Right lung (tissue), 5 donors: ENCODE results near the gene R3HDM2. TPM values are rescaled to one million over a fixed set of nuclear protein-coding genes. Genes with fewer than 3 reads are reported as not detected.
A peak's percentile ranks its signal among the peaks of the same experiment; 100 is the strongest.

ENCODE experiments used
- DNase-seq, 2 donors: peaks; one replicate each; pipeline ENCODE4 v3.0.0-alpha.2; 2013
- polyA plus RNA-seq, 5 donors: library from polyadenylated mRNA; unstranded; fragments of 120-200 nt; gene quantifications; one replicate each; pipeline versions ENCODE4 v1.2.1 to v1.2.3, GENCODE V29; 2013; ENCODE audit warnings: inconsistent platforms in 1 of 5, low replicate concordance in 1 of 5; ENCODE audit not compliant: insufficient read length in 5 of 5, insufficient read depth in 1 of 5

R3HDM2 gene
- polyA plus RNA-seq, 5 donors: 60.9 to 89.4 (median 80.8) TPM

DNA sequence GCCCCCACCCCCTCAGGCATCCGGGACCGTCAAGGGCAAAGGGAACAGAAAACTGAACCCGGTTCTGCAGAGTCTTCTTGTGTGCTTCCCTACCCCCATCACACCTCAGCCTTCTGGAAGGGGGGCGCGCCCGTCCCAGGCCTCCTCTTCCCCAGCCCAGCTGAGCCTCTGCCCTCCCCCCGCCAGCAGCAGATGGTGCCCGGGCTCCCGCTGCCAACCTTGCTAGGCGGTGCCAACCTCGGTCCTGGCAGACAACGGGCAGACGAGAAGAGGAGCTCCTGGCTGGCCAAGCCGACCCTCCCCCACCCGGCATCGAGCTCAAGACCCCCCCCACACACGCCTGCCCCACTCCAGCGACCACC, 188.5 kb downstream of the R3HDM2 start:
- DNase-seq: no peak

DNA sequence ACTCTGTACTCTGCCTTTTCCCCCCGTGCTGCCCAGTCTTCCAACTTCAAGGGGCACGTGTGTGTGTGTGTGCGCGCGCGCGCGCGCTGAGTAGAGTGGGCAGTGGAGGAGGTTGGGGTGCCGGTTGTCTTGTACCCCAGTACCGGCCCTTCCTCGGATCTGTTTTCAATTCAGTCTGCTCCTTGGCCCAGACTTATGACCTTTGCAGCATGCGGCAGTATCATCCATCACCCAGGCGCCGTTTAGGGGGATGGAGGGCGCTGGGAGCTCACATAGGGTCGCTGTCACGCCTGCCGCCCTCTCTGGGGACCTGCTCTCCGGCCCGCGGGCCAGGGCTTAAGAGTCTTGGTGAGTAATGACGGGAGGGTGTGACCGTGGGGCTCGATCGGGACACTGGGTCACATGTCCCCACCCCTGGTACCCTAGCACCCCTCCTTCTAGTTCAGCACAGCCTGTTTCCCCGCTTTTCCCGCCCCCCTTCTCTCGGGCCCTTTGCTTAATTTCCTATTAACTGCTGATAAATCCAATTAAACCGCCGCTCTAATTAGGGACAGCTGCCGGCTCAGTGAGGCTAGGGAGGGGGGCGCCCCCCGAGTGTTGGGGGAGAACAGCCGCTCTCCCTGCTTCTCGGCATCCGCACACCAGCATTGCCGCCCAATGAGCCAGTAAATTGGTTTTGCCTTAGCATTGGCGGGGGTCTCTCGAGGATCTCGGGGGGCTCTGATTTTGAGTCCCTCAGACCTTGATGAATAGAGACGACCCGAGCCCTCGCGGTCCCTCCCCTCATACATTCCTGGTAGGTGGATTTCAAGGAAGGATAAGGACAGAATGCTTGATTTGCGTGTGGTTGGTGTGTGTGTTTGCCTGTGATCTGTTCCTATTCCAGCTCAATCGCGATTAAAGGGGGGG, 189.2 kb downstream of the R3HDM2 start:
- no peak for DNase-seq

DNA sequence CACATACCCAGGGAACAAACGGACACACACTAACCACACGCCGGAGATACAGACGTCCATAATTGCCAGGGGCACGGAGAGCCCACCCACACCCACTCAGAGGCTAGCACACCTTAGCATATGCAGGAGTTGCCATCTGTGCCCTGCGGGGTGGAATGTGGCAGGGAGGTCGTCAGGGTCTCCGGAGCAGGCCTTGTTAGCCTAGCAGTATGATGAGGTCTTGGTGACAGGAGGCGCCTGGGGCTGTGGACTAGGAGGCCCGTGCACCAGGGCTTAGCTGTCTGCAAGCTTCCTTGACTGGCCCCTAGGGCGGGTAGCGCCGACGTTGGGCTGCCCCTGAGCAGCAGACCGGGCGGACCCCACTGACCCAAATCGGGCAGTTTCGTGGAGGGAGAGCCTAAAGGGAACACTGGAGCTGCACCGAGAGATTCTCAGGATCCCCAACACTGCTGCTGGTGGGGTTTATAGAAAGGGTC, 189.9 kb downstream of the R3HDM2 start:
- no peak for DNase-seq

DNA sequence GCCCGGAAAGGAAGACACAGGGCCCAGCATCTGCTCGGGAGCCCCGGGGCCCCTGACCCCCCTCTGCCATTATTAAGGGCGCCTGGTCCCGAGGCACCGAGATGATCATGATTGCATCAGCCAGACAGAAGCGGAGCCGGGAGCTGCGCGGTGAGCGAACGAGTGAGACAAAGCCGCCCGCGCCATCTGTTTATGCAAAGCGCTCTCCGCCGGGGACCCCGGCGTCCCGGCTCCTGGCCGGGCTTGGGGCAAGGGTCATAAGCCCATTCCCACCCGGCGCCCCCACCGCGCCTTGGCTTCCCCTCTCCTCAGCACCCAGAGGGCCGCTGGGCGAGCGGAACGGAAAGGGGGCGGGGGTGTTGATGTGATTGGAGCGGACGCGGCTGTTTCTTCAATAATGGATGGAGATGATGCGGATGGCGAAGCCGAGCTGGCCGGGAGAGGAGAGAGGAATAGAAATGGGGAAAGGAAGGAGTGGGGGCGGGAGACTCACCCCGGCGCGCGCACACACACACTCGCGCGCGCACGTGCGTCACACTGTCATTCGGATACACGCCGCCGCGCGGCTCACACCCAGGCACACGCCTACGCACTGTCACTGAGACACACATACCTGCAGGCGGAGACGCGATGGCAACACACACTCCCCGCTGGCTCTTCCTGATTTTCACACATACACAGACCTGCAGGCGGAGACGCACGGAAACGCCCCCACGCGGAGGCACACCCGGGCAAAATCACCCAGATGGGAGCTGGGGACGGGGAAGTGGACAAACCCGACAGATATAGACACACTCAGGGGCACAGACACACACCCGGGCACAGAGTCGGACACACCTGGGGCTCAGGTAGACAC, 190.5 kb downstream of the R3HDM2 start:
- DNase-seq: no peak

DNA sequence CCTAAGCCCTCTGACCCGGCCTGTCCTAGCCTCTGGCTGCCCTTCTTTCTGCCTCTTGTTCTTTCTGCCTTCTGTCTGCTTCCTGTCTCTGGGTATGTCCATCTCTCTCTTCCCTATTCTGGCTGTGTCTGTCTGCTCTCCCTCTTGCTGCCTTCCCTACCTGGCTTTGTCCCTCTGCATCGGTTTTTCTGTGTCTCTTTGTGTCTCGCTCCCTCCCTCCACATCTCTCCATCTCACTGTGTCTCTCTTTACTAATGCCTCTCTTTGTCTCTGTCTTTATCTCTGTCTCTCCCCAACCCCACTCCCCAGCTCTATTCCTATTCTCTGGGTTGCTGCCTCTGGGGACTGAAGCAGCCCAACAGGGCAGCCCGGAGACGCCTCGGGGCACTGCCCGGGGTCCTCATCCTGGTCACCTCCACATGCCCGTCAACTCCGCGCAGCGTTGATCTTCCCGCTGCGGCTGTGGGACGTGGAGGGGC, 191.2 kb downstream of the R3HDM2 start:
- DNase-seq: no peak

DNA sequence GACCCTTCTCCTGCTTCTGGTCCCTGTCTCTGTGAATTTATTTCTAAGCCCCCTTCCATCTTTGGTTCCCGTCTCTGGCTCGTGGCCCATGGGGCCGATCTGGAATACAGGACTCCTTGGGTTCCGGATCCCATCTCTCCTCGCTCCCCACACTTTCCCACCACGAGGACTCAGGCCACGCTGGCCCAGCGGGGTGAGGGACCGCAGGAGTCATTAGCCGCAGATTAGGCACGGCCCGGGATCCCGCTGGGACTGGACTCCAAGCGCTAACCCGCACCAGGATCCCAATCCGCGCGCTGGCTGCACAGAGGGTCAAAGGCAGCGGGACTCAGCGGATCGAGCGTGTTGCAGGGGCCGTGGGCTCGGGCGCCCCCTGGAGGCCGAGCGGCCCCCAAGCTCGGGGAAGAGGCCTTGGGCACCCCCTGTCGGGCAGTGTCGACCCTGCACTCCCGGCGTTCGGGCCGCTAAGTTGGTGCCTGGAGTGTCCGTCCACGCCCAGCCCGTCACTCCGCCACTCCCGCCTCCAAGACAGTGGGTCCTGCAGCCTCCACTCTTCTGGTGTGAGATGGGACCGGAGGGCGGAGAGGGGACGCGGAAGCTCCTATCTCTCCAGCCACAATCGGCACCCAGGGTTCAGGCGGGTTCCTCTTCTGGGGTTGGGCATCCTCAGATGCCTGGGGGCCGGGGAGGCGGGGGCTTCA, 191.8 kb downstream of the R3HDM2 start:
- peak; percentile 81 to 85 for DNase-seq

DNA sequence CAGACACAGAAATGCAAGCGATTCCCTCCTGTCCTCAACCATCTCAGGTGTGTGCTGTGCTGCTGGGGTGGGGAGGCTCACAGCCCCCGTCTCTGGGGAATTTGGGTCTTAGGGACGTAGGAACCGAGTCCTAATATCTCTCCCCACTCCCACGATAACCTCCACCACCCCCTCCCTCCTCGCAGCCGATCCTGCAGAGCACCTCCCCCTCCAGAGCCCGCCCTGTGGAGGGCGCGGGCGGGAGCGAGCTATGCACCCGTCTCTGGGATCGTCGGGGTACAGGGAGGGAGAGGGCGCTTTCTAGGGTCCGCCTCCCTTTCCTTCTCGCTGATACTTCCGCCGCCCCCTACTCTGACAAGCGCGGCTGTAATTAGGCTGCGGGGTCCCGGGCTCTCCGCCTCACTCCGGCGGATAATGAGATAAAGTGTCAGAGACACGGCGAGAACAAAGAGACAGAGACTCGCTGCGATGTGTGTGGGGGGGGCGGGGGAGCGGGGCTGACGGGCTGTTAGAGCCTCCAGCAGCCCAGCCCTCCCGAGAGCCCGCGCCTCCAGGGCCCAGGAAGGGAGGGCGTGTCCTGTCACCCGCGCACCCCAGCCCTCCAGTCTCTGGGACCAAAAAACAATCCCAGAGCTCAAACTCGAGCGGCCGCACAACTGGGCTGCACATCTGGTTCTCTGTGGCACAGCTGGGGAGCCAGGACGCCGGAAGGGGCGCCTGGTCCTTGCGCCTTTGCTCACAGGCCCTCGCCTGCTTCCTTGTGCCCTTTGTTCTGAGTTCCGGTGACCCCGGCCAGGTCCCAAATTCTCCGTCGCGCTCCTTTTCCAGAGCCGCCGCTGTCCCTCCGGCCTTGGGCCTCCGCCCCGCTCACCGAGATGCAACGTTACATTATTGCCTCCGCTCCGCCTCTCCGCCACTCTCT, 192.7 kb downstream of the R3HDM2 start:
- no peak for DNase-seq

DNA sequence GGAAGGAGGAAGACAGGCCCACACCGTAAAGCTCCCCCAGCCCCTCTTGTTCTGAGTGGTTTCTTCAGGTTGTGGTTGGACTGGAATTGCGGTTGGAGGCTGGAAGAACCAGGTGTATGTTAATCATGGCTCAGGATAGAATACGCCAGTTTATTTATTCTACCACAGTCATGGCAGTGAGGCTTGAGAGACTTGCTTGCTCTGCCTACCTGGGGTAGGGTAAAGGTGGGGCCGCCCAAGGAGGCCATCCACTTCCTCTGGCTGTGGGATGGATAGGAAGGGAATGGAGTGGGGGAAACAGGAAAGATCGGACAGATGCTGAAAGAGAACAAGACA, 193.3 kb downstream of the R3HDM2 start:
- no peak for DNase-seq

DNA sequence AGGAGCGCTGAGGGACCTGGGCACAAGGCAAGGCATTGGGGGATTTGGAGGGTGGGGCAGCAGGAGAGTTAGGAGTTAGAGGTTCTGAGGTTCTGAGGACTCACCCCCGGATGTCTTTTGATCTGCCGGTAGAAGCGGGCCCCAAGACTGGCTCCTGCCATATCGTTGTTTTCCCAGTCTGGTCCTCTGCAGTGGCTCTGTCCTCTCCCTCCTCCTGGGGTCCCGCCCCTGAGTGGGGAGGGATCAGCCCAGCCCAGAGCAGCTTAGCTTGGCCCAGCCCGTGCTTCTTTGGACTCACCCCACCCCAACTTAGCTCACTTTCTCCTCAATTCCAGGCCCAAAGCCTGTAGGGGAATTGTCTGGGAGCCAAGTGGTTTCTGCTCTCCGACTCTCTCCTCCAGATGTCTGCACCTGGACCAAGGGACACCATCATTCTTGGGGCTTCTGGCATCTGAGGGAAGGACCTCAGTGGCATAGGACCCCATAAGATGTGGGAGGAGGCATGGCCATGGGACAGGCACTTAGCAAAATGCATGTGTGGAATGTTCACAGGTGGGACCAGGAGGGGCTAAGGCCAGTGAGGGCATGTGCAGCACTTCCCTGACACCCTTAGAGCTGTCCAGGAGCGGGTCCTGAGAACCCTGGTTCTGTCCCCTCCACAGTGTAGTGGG, 193.8 kb downstream of the R3HDM2 start:
- DNase-seq: no peak

DNA sequence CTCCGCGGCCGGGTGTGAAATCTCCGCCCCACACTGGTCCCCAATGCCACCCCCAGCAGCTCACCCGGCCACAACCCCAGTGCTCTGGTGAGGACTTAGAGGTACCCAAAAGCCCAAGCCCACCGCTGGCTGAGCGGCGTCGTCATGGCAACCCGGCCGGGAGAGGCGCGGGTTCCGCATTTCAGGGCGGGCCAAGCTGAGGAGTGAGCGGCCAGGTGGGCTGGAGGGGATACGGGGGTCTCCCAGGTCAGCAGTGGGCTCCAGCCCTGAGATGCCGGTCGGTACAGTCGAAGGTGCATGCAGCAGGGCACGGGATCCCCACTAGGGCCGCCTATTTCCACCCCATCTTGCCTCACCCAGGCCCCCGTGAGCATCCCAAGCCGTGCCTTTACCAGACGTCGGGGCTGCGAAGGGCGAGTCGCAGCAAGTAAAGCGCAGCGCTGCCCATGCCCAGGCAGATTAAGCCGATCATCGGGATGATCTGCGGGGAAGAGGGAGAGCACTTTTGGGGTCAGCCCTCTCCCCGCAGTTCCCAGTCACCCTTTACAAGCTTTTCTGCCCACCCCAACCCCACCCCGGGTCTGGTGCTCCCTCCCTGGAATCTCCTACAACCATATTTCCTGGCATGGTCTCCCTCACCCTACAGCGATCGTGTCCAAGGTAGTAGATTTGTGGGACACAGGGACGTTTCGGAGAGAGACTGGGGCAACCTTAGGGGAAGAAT, 194.5 kb downstream of the R3HDM2 start:
- no peak for DNase-seq

DNA sequence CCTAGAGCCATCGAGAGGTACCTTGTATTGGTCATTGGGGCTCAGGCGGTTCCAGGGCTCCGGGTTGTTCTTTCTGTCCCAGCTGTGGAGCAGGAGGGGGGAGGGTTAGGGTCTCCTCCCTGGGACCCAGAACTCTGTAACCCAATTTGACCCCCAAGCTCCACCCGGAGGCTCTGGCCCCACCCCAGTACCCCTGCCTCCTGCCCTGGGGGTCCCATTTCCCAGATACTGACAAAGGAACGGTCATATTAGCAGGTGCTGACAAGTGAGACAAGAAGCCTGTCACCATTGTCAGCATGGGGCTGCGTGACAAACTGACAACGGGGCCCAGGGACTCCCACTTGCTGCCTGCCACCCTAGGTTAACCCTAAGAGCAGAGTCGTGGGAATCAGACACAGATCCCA, 195.1 kb downstream of the R3HDM2 start:
- DNase-seq: no peak

DNA sequence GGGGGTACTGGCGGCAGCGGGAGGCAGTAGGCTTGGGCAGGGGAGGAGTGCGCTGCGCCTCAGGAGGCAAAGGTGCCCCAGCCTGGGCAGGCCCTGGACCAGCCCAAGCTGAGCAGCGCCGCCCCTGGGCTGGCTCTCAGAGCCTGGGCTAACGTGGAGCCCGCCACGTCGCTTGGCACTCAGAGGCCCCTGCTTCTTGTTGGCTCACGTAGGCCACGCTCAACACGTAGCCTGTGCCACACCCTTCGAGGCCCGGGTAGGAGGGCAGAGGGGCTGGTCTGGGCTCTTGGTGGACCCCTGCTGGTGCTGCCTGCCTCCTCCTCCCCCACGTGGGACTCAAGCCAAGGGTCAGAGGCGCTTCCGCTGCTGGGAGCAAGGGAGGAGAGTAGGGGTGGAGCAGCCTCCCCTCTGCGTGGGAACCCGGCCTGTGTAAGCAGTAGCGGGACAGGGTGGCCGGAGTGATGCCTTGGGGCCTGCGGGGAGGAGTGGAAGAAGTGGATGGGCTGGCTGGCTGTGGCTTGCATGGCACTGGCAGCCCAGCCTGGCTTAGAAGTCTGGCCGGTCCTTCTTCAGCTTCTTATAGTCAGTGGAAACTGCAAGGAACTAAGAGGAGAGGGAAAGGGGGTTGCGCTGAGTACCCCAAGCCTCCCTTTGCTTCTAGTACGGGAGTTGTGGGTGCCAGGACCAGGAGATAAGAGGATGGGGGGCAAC, 195.7 kb downstream of the R3HDM2 start:
- peak; percentile 70 to 75 for DNase-seq

DNA sequence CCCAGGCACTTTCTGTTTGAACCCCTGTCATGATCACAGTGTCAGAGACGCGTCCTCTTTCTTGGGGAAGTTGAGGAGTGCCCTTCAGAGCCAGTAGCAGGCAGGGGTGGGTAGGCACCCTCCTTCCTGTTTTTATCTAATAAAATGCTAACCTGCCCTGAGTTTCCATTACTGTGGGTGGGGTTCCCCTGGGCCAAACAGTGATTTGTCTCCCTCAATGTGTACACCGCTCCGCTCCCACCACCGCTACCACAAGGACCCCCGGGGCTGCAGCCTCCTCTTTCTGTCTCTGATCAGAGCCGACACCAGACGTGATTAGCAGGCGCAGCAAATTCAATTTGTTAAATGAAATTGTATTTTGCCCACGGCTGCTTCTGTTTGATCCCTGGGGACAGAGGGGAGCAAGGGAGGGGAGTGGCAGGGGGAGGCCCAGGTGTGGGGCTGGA, 196.2 kb downstream of the R3HDM2 start:
- no peak for DNase-seq

DNA sequence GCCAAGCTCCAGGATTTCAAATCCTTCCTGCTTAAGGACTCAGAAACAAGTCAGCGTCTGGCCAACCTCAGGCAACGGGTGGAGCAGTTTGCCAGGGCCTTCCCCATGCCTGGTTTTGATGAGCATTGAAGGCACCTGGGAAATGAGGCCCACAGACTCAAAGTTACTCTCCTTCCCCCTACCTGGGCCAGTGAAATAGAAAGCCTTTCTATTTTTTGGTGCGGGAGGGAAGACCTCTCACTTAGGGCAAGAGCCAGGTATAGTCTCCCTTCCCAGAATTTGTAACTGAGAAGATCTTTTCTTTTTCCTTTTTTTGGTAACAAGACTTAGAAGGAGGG, 196.6 kb downstream of the R3HDM2 start:
- no peak for DNase-seq

DNA sequence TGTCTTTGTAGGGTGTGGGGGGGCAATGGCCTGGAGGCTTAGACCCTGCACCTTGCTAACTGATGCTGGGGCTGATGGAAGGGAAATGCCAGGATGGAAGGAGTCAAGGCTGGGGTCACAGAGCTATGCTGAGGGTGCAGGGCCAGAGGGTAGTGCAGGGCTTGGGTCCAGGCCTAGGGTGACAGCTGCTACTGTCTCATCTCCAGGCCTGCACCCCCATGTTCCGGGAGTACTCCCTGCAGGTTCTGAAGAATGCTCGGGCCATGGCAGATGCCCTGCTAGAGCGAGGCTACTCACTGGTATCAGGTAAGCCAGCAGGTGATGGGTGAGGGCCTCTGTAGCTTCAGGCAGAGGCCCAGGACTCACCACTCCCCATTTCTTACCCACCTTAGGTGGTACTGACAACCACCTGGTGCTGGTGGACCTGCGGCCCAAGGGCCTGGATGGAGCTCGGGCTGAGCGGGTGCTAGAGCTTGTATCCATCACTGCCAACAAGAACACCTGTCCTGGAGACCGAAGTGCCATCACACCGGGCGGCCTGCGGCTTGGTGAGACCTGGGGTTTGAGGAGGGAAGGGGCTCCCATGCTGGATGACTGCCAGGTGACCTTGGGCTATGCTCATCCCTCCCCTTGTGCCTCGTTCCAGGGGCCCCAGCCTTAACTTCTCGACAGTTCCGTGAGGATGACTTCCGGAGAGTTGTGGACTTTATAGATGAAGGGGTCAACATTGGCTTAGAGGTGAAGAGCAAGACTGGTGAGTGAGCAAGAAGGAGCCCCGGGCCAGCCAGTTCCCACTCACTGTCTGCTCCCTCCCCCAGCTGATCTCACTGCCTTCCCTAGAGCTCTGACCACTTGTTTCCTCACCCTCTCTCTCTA, 197.2 kb downstream of the R3HDM2 start:
- DNase-seq: no peak

DNA sequence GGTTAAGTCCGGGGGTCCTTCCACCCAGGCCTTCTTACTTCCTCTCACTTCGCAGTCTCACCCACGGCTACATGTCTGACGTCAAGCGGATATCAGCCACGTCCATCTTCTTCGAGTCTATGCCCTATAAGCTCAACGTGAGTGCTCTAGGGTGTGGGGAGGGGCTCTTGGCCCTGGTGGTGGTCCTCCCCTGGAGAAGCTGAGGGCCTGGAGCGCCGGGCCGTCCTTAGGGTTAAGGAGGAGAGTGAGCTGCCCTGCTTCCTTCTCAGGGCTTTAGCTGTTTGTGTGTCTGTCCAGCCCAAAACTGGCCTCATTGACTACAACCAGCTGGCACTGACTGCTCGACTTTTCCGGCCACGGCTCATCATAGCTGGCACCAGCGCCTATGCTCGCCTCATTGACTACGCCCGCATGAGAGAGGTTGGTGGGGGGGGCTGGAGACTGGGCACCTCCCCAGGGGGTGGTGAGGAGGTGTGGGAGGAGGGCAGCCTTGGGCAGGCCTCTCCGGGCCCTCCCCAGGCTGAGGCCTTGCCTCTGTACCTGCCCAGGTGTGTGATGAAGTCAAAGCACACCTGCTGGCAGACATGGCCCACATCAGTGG, 198.6 kb downstream of the R3HDM2 start:
- DNase-seq: no peak

DNA sequence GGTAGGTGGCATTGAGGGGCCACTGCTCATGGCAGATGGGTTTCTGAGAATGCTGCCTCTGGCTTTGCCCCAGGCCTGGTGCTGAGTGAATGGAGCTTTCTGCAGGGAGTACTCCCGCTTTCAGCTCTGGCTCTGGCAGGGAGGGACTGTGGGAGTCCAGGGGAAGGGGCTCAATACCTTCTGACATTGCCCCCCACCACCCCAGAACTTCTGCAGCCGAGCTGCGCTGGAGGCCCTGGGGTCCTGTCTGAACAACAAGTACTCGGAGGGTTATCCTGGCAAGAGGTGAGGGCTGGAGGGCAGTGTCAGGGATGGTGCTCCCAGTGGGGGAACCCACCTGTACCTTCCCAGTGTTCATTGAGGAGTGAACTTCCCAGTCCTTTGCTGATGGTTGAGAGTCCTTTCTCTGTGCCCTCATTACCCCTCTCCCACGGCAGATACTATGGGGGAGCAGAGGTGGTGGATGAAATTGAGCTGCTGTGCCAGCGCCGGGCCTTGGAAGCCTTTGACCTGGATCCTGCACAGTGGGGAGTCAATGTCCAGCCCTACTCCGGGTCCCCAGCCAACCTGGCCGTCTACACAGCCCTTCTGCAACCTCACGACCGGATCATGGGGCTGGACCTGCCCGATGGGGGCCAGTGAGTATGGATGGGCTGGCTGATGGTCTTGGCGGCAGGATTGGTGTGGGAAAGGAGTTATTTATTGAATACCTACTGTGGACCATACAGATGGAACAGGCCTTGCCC, 199.4 kb downstream of the R3HDM2 start:
- DNase-seq: no peak
